Astrocyte (in vitro differentiated cells and primary cell): ENCODE results near the gene N4BP2. TPM values are rescaled to one million over a fixed set of nuclear protein-coding genes. Genes with fewer than 3 reads are reported as not detected.

Experiments
- DNase-seq: peaks from one replicate; pipeline ENCODE4 v3.0.0-alpha.2; 2010; ENCODE audit warnings: low read depth
- FAIRE-seq: peaks from 2 replicates; lab custom pipeline; 2011; peaks lifted over from hg19 to GRCh38; lab: Jason Lieb, UNC
- H2AFZ ChIP-seq: 2 replicates; pipeline ENCODE4 v1.6.0; 2012; ENCODE audit warnings: low read depth, low read length, inconsistent platforms
- H3K27ac ChIP-seq: 2 replicates; pipeline ENCODE4 v1.5.1; 2011; ENCODE audit warnings: low read depth, low read length, inconsistent platforms
- H3K27me3 ChIP-seq: 2 replicates; pipeline ENCODE4 v1.6.0; 2011; ENCODE audit warnings: low read length, inconsistent platforms; ENCODE audit not compliant: insufficient read depth
- H3K36me3 ChIP-seq: 2 replicates; pipeline ENCODE4 v1.5.1; 2011; ENCODE audit warnings: low read length, inconsistent platforms; ENCODE audit not compliant: insufficient read depth
- H3K4me1 ChIP-seq: 2 replicates; pipeline ENCODE4 v1.5.1; 2011; ENCODE audit warnings: low read length, inconsistent platforms; ENCODE audit not compliant: insufficient read depth
- H3K4me2 ChIP-seq: 2 replicates; pipeline ENCODE4 v1.6.0; 2012; ENCODE audit warnings: low read length, inconsistent platforms
- H3K4me3 ChIP-seq: 2 replicates; pipeline ENCODE4 v1.5.1; 2011; ENCODE audit warnings: low read depth, mild to moderate bottlenecking, low read length, inconsistent platforms; ENCODE audit not compliant: insufficient read depth
- H3K79me2 ChIP-seq: 2 replicates; pipeline ENCODE4 v1.6.0; 2012; ENCODE audit warnings: mild to moderate bottlenecking, low read length, inconsistent platforms; ENCODE audit not compliant: insufficient read depth
- H3K9ac ChIP-seq: 2 replicates; pipeline ENCODE4 v1.6.0; 2012; ENCODE audit warnings: mild to moderate bottlenecking, low read length, inconsistent platforms
- H3K9me3 ChIP-seq: 2 replicates; pipeline ENCODE4 v1.5.1; 2012; ENCODE audit warnings: low read depth, mild to moderate bottlenecking, low read length, inconsistent platforms; ENCODE audit not compliant: insufficient read depth
- H4K20me1 ChIP-seq: 2 replicates; pipeline ENCODE4 v1.6.0; 2012; ENCODE audit warnings: low read length, inconsistent platforms; ENCODE audit not compliant: insufficient read depth
- H3K27ac Mint-ChIP-seq: one replicate; pipeline ENCODE4 v1.8.0; 2021; ENCODE audit warnings: mild to moderate bottlenecking, mixed read lengths; ENCODE audit not compliant: unreplicated experiment
- H3K27me3 Mint-ChIP-seq: one replicate; pipeline ENCODE4 v1.8.0; 2021; ENCODE audit warnings: low read depth, mixed read lengths; ENCODE audit not compliant: unreplicated experiment
- H3K36me3 Mint-ChIP-seq: one replicate; pipeline ENCODE4 v1.8.0; 2021; ENCODE audit warnings: low read depth, mixed read lengths; ENCODE audit not compliant: unreplicated experiment
- H3K4me1 Mint-ChIP-seq: one replicate; pipeline ENCODE4 v1.8.0; 2021; ENCODE audit warnings: low read depth, mixed read lengths; ENCODE audit not compliant: unreplicated experiment
- H3K4me3 Mint-ChIP-seq: one replicate; pipeline ENCODE4 v1.8.0; 2021; ENCODE audit warnings: mild to moderate bottlenecking, moderate library complexity, mixed read lengths; ENCODE audit not compliant: unreplicated experiment
- H3K9me3 Mint-ChIP-seq: one replicate; pipeline ENCODE4 v1.8.0; 2021; ENCODE audit warnings: mild to moderate bottlenecking, mixed read lengths; ENCODE audit not compliant: unreplicated experiment
- EZH2 ChIP-seq: IDR thresholded peaks from 2 replicates; pipeline ENCODE4 v1.6.1; 2012; ENCODE audit warnings: mild to moderate bottlenecking, low read length, inconsistent platforms; ENCODE audit not compliant: insufficient read depth
- total RNA-seq: library from RNA; stranded (reverse); gene quantifications from 2 replicates; pipeline ENCODE4 v1.2.1, GENCODE V29; 2021
- TF ChIP-seq, protein P1 (sequence below): IDR thresholded peaks from 2 replicates; pipeline ENCODE4 v1.5.1; 2011; ENCODE audit warnings: low read depth, mild to moderate bottlenecking, inconsistent platforms, low read length, moderate library complexity; ENCODE audit not compliant: insufficient read depth

Gene N4BP2
- total RNA-seq, 1 donor from 2014 or later, result 14.5 TPM

DNA sequence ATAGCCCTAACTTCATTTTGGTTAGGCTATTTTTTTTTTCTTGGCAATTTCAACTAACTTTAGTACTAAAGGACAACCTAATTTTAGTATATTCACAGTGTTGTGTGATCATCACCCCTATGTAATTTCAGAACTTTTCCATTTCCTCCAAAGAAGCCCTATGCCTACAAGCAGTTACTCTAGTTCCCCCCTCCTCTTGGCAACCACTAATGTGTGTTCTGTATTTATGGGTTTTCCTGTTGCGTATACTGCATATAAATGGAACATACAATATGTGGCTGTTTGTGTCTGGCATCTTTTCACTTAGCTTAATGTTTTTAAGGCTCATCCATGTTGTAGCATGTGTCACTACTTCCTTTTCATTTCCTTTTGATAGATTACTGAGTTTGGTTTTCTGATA, 57.6 kb downstream of the N4BP2 start:
- FAIRE-seq (no peak), DNase-seq (no peak)
- TF ChIP-seq, protein P1, sequence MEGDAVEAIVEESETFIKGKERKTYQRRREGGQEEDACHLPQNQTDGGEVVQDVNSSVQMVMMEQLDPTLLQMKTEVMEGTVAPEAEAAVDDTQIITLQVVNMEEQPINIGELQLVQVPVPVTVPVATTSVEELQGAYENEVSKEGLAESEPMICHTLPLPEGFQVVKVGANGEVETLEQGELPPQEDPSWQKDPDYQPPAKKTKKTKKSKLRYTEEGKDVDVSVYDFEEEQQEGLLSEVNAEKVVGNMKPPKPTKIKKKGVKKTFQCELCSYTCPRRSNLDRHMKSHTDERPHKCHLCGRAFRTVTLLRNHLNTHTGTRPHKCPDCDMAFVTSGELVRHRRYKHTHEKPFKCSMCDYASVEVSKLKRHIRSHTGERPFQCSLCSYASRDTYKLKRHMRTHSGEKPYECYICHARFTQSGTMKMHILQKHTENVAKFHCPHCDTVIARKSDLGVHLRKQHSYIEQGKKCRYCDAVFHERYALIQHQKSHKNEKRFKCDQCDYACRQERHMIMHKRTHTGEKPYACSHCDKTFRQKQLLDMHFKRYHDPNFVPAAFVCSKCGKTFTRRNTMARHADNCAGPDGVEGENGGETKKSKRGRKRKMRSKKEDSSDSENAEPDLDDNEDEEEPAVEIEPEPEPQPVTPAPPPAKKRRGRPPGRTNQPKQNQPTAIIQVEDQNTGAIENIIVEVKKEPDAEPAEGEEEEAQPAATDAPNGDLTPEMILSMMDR, result no peak
- TF ChIP-seq EZH2, result no peak
- Histone ChIP-seq H3K79me2 (no peaks in the 10 kb centered on the region), H3K9ac (no peak overlapping the region), H3K36me3 (no peaks in the 10 kb centered on the region), H3K4me2 (no peak overlapping the region), H3K4me3 (no peak overlapping the region), H3K9me3 (no peaks in the 10 kb centered on the region), H3K27me3 (no peaks in the 10 kb centered on the region), H3K27ac (no peak overlapping the region), H2AFZ (no peak overlapping the region), H4K20me1 (no peaks in the 10 kb centered on the region), H3K4me1 (no peaks in the 10 kb centered on the region)
- no peak overlapping the region for H3K27ac Mint-ChIP-seq
- H3K36me3 Mint-ChIP-seq, result peaks cover 5% of the 10 kb centered on the region
- H3K27me3 Mint-ChIP-seq, result no peaks in the 10 kb centered on the region
- no peaks in the 10 kb centered on the region for H3K9me3 Mint-ChIP-seq
- H3K4me1 Mint-ChIP-seq, result no peaks in the 10 kb centered on the region
- H3K4me3 Mint-ChIP-seq, result no peak overlapping the region

DNA sequence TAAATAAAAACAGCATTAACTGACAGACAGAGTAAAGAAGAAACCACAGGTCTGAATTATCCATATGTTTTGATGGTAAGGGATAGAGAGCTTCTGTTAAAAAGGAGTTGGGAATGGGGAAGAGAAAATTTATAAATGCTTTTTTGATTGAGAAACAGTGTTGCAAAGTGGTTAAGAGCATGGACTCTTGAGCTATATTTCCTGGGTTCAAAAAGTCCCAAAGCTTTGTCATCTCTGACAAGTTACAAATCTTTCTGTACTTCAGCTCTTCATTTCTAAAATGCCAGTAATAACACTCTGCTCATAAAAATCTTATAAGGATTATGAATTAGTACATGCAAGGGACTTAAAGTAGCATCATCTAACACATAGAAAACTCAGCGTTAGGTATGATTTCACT, 62.2 kb downstream of the N4BP2 start:
- H3K4me2 ChIP-seq, result no peak overlapping the region

DNA sequence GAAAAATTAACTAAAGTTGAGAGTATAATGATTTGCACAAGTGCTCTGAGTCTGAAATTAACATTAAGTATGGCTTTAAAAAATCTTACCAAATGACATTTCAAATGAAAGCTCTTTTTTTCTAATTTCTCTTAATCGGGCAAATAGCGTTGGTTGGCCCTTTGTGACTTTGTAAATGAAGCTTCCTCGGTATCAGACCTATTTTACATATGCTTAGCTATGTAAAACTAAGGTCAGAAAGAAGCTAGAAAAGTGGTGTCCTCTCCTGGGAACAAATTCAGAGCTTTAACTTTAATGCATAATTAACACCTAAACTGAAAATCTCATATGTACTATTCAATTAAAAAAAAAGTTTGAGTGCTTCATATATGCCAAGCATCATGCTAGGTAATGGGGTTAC, 62.7 kb downstream of the N4BP2 start:
- Histone ChIP-seq H3K4me2 (no peak overlapping the region), H3K4me3 (no peak overlapping the region), H3K4me1 (peaks cover 14% of the 10 kb centered on the region), H2AFZ (no peak overlapping the region), H3K9me3 (no peaks in the 10 kb centered on the region), H3K79me2 (no peaks in the 10 kb centered on the region), H4K20me1 (no peaks in the 10 kb centered on the region), H3K9ac (no peak overlapping the region), H3K27me3 (no peaks in the 10 kb centered on the region), H3K36me3 (no peaks in the 10 kb centered on the region), H3K27ac (no peak overlapping the region)
- FAIRE-seq, result no peak
- no peak for DNase-seq
- Mint-ChIP-seq H3K4me1 (peaks cover 18% of the 10 kb centered on the region), H3K27me3 (no peaks in the 10 kb centered on the region), H3K9me3 (no peaks in the 10 kb centered on the region), H3K36me3 (no peaks in the 10 kb centered on the region), H3K27ac (no peak overlapping the region), H3K4me3 (no peak overlapping the region)
- TF ChIP-seq, protein P1, result no peak
- no peak for TF ChIP-seq EZH2

More for the DNA sequence above, 62.2 kb downstream of the N4BP2 start:
- Mint-ChIP-seq H3K4me1 (peaks cover 18% of the 10 kb centered on the region), H3K27ac (no peak overlapping the region), H3K9me3 (no peaks in the 10 kb centered on the region), H3K4me3 (no peak overlapping the region), H3K36me3 (no peaks in the 10 kb centered on the region), H3K27me3 (no peaks in the 10 kb centered on the region)
- Histone ChIP-seq H3K4me3 (no peak overlapping the region), H3K36me3 (no peaks in the 10 kb centered on the region), H3K9ac (no peak overlapping the region), H3K4me1 (peaks cover 14% of the 10 kb centered on the region), H3K9me3 (no peaks in the 10 kb centered on the region), H4K20me1 (no peaks in the 10 kb centered on the region), H2AFZ (no peak overlapping the region), H3K27me3 (no peaks in the 10 kb centered on the region), H3K79me2 (no peaks in the 10 kb centered on the region), H3K27ac (no peak overlapping the region)
- no peak for FAIRE-seq
- no peak for DNase-seq
- TF ChIP-seq EZH2, result no peak
- TF ChIP-seq, protein P1, result no peak
